ENCODE results near the gene SUMF1. TPM values are rescaled to one million over a fixed set of nuclear protein-coding genes. Genes with fewer than 3 reads are reported as not detected.

SUMF1 gene
- total RNA-seq, 2 donors from 2014 or later: 5.9 to 7.6 TPM

- Mint-ChIP-seq H3K36me3 (ENCODE audit: low read depth) (peaks cover 71% of the 10 kb centered on the region), H3K27me3 (no peaks in the 10 kb centered on the region), H3K4me3 (no peak overlapping the region), H3K4me1 (peaks cover 25% of the 10 kb centered on the region), H3K27ac (peak overlapping the region; percentile 49), H3K9me3 (no peaks in the 10 kb centered on the region)
- peak; percentile 39 for ATAC-seq (replicated peaks)
Observed at GRCh38 chr3:4406746-4407568, 60.1 kb downstream of the SUMF1 start.

DNA sequence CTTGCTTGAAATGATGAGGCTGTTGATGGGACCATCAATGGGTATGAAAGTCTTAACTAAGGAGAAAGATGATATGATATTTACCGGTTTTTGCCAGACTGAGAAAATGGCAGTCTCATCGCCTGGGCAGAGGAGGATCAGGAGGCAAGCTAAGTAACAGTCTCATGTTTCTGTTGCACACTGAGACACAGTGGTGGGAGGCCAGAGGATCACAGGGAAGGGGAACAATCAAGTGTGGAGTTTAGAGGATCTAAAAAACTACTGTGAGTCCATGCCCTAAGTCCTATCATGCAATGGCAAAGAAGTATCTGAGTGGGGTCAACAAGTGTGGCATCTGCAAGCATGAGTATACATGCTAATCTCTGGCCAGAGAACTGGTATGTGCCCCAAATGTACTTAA, 62.2 kb downstream of the SUMF1 start:
- Mint-ChIP-seq H3K4me3 (no peak overlapping the region), H3K4me1 (peaks cover 22% of the 10 kb centered on the region), H3K9me3 (no peaks in the 10 kb centered on the region), H3K27me3 (no peaks in the 10 kb centered on the region), H3K27ac (no peak overlapping the region), H3K36me3 (ENCODE audit: low read depth) (peaks cover 62% of the 10 kb centered on the region)
- ATAC-seq (replicated peaks): no peak

- H3K4me1 Mint-ChIP-seq: peaks cover 21% of the 10 kb centered on the region
- H3K36me3 Mint-ChIP-seq (ENCODE audit: low read depth): peaks cover 41% of the 10 kb centered on the region
- H3K27me3 Mint-ChIP-seq: no peaks in the 10 kb centered on the region
- ATAC-seq (replicated peaks): peak; percentile 98
- H3K4me3 Mint-ChIP-seq: peak overlapping the region; percentile 33
- H3K27ac Mint-ChIP-seq: peak overlapping the region; percentile 66
- no peaks in the 10 kb centered on the region for H3K9me3 Mint-ChIP-seq
Observed at GRCh38 chr3:4401441-4401840, 65.6 kb downstream of the SUMF1 start.

DNA sequence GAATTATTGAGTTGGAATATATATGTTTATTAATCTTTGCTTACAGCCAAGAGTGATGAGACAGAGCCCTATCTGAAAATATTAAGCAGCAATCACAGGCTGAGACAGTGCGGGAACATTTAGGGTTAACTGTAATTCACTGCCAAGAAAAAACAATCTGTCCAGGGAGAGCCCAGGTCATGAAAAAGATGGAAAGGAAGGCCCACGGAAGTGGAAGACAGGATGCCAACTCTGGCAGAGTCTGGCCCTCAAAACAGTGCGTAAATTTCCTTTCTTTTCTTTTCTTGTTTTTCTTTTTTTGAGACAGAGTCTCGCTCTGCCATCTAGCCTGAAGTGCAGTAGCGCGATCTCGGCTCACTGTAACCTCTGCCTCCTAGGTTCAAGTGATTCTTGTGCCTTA, 67.6 kb downstream of the SUMF1 start:
- no peak for ATAC-seq (replicated peaks)
- no peaks in the 10 kb centered on the region for H3K27me3 Mint-ChIP-seq
- H3K9me3 Mint-ChIP-seq: no peaks in the 10 kb centered on the region
- peaks cover 46% of the 10 kb centered on the region for H3K36me3 Mint-ChIP-seq (ENCODE audit: low read depth)
- peaks cover 38% of the 10 kb centered on the region for H3K4me1 Mint-ChIP-seq
- H3K4me3 Mint-ChIP-seq: no peak overlapping the region
- H3K27ac Mint-ChIP-seq: no peak overlapping the region

DNA sequence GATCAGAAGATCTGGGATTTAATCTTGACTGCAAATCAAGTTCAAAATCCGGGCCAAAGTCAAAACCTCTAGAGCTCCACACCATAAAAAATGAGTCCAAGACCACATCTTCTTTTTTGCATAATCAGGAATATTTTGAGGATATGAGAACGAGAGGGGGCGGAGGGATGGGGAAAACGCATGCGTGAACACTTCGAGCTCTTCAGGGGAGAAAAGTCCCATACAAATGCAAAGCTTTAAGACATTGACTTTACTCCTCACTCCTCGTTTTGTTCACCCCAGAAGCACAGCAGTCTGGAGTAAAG, 68.2 kb downstream of the SUMF1 start:
- H3K27me3 Mint-ChIP-seq: no peaks in the 10 kb centered on the region
- peaks cover 40% of the 10 kb centered on the region for H3K36me3 Mint-ChIP-seq (ENCODE audit: low read depth)
- H3K27ac Mint-ChIP-seq: no peak overlapping the region
- H3K4me1 Mint-ChIP-seq: peaks cover 42% of the 10 kb centered on the region
- no peak overlapping the region for H3K4me3 Mint-ChIP-seq
- no peaks in the 10 kb centered on the region for H3K9me3 Mint-ChIP-seq
- no peak for ATAC-seq (replicated peaks)

GRCh38 chr3:4398120-4398940, 68.7 kb downstream of the SUMF1 start:
- Mint-ChIP-seq H3K4me1 (peaks cover 39% of the 10 kb centered on the region), H3K9me3 (no peaks in the 10 kb centered on the region), H3K27me3 (no peaks in the 10 kb centered on the region), H3K4me3 (no peak overlapping the region), H3K27ac (no peak overlapping the region), H3K36me3 (ENCODE audit: low read depth) (peaks cover 34% of the 10 kb centered on the region)
- ATAC-seq (replicated peaks): no peak

DNA sequence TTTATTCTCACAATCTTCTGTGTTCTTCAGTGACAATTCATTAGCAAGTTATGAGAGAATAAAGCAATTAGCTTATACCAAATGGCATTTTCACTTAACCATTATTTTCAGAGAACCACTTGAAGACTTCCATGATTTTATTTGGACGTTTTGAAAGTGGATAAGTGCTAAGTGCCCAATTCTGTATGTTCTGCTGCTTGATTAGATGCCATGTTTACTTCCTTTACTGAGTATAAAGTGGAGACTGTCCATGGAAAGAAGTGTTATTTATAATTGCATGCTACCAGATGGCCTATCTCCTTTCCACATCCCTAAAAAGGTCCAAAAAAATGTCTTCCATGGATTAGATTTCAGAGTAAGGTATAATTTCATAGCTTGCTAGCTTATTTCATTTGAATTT, 69.6 kb downstream of the SUMF1 start:
- no peaks in the 10 kb centered on the region for H3K9me3 Mint-ChIP-seq
- H3K36me3 Mint-ChIP-seq (ENCODE audit: low read depth): peaks cover 34% of the 10 kb centered on the region
- H3K4me3 Mint-ChIP-seq: no peak overlapping the region
- no peaks in the 10 kb centered on the region for H3K27me3 Mint-ChIP-seq
- no peak for ATAC-seq (replicated peaks)
- H3K27ac Mint-ChIP-seq: no peak overlapping the region
- peaks cover 37% of the 10 kb centered on the region for H3K4me1 Mint-ChIP-seq

DNA sequence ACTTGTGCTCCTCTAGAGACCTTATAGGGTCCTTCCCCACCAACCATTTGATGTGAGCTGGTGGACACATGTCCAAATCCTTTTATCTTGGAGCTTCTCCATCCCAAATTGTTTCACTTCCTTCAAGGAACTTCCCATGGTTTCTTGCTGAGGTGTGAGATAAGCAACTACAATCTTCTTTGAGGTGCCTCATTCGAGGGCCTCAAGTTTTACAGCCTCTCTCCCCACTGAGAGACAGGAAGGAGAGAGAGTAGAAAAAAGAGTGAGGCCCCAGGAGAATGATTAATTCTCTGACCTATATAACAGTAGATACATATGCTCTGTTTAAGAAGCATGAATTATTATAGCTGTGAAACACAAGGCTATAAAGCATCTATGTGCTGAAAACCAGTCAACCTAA, 70.5 kb downstream of the SUMF1 start:
- Mint-ChIP-seq H3K4me1 (peaks cover 33% of the 10 kb centered on the region), H3K36me3 (ENCODE audit: low read depth) (peaks cover 31% of the 10 kb centered on the region), H3K9me3 (peaks cover 4% of the 10 kb centered on the region), H3K27me3 (no peaks in the 10 kb centered on the region), H3K4me3 (peak overlapping the region; percentile 31), H3K27ac (peak overlapping the region; percentile 33)
- peak; percentile 33 for ATAC-seq (replicated peaks)

DNA sequence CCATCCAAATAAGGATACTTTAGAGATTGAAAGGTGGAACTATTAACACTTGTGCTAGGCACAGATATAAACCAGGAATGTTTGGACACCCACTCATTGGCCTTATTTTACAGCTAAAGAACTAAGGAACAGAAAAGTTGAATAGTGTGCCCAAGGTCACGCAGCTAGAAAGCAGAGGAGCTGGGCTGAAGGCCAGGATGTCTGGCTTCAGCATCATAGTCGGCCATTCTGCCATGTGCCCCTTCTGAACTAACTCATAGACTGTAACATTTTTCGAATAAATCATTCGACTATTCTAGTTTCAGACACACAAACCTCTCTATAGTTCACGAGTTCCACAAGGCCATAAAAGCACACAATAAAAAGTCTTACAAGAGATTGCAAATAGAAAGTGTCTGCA, 71.1 kb downstream of the SUMF1 start:
- Mint-ChIP-seq H3K4me3 (peak overlapping the region; percentile 56), H3K4me1 (peaks cover 29% of the 10 kb centered on the region), H3K27ac (peak overlapping the region; percentile 54), H3K9me3 (peaks cover 4% of the 10 kb centered on the region), H3K36me3 (ENCODE audit: low read depth) (peaks cover 26% of the 10 kb centered on the region), H3K27me3 (no peaks in the 10 kb centered on the region)
- ATAC-seq (replicated peaks): no peak

DNA sequence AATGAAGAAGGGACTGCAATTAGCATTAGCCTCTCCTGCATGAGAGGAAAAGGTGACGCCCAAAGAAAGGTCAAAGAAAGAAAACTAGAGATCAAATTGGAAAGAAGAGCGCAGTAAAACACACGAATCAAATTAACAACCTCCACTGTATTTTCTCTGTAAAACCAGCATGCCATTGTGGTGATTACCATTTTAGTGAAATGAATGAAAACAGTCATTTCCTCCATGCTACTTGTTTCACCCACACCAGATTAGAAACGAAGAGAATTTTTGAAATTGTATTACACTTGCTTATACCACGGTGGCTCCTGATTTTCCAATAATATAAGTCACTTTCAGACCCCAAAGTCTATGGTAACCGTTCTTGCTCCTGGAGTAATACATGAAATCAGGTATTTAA, 71.6 kb downstream of the SUMF1 start:
- Mint-ChIP-seq H3K4me3 (peak overlapping the region; percentile 56), H3K36me3 (ENCODE audit: low read depth) (peaks cover 26% of the 10 kb centered on the region), H3K27me3 (no peaks in the 10 kb centered on the region), H3K9me3 (peaks cover 4% of the 10 kb centered on the region), H3K4me1 (peaks cover 29% of the 10 kb centered on the region), H3K27ac (peak overlapping the region; percentile 54)
- ATAC-seq (replicated peaks): peak; percentile 71

DNA sequence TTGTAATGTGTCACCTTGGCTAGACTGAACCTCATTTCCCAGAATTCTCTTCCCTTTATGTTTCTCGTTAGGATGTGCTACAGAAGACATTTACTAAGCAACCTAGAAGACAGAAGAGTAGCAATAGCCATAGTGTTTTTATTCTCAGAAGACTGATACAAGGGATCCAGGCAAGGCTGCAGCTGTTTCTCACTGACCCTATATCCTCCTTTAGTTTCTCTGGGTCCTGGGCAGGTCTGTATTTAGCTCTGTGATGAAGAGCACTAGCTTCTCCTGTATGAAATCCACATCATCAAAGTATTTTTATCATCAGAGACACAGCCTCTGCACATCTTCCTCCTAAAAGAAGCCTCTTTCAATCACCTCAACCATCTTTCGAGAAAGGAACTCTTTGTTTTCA, 72.5 kb downstream of the SUMF1 start:
- Mint-ChIP-seq H3K27me3 (no peaks in the 10 kb centered on the region), H3K4me1 (peaks cover 29% of the 10 kb centered on the region), H3K36me3 (ENCODE audit: low read depth) (peaks cover 26% of the 10 kb centered on the region), H3K9me3 (peaks cover 4% of the 10 kb centered on the region), H3K4me3 (peak overlapping the region; percentile 56), H3K27ac (peak overlapping the region; percentile 54)
- ATAC-seq (replicated peaks): no peak

DNA sequence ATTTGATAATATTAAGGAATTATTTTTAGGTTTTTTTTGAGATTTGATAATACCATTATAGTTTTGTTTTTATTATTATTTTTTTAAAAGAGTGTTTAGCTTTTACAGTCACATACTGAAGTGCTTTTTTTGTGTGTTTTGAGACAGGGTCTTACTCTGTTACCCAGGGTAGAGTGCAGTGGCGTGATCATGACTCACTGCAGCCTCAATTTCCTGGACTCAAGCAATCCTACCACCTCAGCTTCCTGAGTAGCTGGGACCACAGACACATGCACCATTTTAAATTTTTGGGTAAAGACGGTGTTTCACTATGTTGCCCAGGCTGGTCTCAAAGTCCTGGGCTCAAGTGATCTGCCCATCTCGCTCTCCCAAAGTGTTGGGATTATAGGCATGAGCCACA, 73.0 kb downstream of the SUMF1 start:
- peak; percentile 85 for ATAC-seq (replicated peaks)
- no peaks in the 10 kb centered on the region for H3K27me3 Mint-ChIP-seq
- peaks cover 4% of the 10 kb centered on the region for H3K9me3 Mint-ChIP-seq
- H3K36me3 Mint-ChIP-seq (ENCODE audit: low read depth): peaks cover 26% of the 10 kb centered on the region
- peaks cover 29% of the 10 kb centered on the region for H3K4me1 Mint-ChIP-seq
- H3K4me3 Mint-ChIP-seq: peak overlapping the region; percentile 56
- peak overlapping the region; percentile 54 for H3K27ac Mint-ChIP-seq

DNA sequence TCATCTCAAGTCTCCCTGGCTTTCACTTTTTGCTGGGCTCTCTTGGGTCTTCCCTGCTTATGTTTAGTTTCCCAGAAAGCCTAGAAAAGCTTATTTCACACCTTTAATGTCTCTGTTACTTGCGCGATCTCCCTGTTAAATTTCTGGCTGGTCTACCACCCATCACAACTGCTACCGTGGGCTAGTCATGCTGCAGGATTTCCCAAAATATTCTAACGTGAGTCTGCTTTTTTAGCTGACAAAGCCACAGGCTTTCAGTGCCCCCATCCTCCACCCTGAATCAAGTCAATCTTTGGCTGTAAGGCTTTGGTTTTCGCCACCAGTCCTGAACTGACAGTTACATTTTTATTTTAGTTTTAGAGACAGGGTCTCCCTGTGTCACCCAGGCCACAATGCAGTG, 74.1 kb downstream of the SUMF1 start:
- Mint-ChIP-seq H3K27me3 (no peaks in the 10 kb centered on the region), H3K36me3 (ENCODE audit: low read depth) (peaks cover 26% of the 10 kb centered on the region), H3K9me3 (peaks cover 4% of the 10 kb centered on the region), H3K4me1 (peaks cover 36% of the 10 kb centered on the region), H3K4me3 (no peak overlapping the region), H3K27ac (no peak overlapping the region)
- no peak for ATAC-seq (replicated peaks)

DNA sequence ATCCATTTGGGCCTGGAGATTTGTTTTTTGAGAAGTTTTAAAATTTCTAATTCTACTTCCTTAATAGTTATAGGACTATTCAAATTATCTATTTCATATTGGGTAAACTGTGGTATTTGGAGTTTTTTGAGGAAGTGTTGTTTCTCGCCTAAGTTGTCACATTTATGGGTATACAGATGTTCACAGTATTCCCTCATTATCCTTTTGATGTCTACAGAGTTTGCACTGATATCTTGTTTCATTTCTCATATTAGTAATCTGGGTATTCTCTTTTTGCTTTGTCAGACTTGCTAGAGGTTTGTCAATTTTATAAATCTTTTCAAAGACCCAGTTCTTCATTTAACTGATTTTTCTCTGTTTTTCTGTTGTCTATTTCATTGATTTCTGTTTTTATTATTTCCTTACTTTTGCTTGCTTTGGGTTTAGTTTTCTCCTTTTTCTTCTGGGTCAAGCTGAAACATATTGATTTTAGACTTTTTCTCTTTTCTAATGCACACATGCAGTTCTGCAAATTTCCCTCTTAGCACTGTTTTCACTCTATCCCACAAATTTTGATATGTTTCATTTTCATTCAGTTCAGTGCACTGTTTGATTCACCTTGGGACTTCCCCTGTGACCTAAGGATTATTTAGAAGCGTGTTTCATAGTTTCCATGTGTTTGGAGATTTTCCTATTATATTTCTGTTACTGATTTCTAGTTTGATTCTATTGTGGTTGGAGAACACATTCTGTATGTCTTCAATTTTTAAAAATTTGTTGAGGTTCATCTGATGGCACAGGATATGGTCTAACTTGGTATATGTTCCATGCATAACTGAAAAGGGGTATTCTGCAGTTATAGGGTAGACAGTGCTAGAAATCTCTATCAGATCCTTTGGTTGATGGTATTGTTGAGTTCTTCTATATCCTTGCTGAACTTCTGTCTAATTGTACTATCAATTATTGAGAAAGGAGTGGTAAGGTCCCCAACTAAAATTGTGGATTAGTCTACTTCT, 79.6 kb downstream of the SUMF1 start:
- peaks cover 9% of the 10 kb centered on the region for H3K36me3 Mint-ChIP-seq (ENCODE audit: low read depth)
- no peaks in the 10 kb centered on the region for H3K27me3 Mint-ChIP-seq
- peaks cover 4% of the 10 kb centered on the region for H3K9me3 Mint-ChIP-seq
- peak; percentile 93 for ATAC-seq (replicated peaks)
- peak overlapping the region; percentile 28 for H3K4me3 Mint-ChIP-seq
- peaks cover 20% of the 10 kb centered on the region for H3K4me1 Mint-ChIP-seq
- peak overlapping the region; percentile 81 for H3K27ac Mint-ChIP-seq
